Astrocyte of the cerebellum (primary cell): Measurements from ENCODE around the gene LYL1.

ENCODE experiments used
- DNase-seq: peaks from one replicate; pipeline ENCODE4 v3.0.0-alpha.2; 2011; ENCODE audit warnings: low read depth
- H3K4me3 ChIP-seq: 2 replicates; pipeline ENCODE4 v1.5.1; 2011; ENCODE audit warnings: mild to moderate bottlenecking, low read depth, low read length, moderate library complexity
- CTCF ChIP-seq: IDR thresholded peaks from 2 replicates; pipeline ENCODE4 v1.5.1; 2012; ENCODE audit warnings: low read length, low read depth, moderate library complexity, mild to moderate bottlenecking; ENCODE audit errors: missing control alignments
- in situ Hi-C: cut with HindIII; loops from 2 replicates; pipeline ENCODE4 v1.10.0; 2017; ENCODE audit warnings: low sequenced_read_pairs

The LYL1 gene

DNA sequence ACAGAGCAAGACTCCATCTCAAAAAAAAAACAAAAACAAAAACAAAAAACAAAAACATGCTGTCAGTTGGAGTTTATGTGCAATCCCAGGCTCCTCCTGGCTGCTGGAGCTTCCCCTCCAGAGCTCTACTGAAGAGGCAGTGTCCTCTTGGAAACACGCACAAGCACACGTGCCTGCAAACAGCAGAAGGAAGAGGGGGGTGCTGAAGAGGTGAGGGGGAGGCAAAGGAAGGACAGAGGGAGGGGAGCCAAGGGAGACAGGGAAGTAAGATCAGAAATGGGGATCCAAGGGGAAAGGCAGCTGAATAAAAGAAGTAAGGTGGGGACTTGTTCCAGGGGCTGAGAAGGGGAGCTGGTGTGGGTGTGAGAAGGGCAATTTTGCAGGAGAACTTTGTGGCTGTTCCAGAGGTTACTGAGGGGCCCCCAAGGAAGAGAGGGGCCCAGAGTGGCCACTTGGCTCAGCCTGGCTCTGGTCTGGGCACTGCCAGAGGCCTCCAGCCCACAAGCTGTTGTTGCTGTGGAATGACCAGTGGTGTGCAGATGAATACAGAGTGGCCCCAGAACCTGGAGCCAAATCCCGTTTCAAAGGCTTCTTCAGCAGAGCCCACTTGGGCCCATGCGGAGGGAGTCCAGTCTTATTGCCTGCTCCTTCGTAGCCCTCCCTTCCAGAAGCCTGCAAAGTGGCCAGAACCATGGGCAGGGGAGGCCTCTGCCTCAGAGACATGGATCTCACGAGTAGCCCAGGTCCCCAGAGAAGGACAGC lies 34.4 kb downstream of the LYL1 start:
- H3K4me3 ChIP-seq = no peak overlapping the region
- DNase-seq = no peak
- no peak for TF ChIP-seq CTCF
- in situ Hi-C loops = loop anchor here (25.0 kb wide), 1 partner anchor 169 kb away; no protein-coding TSS in a partner anchor

- in situ Hi-C loops = loop anchor here (25.0 kb wide), 1 partner anchor 170 kb away; no protein-coding TSS in a partner anchor
- no peak overlapping the region for H3K4me3 ChIP-seq
- no peak for TF ChIP-seq CTCF
- no peak for DNase-seq
Observed at GRCh38 chr19:13066933-13067807, 35.5 kb downstream of the LYL1 start.

- no peak for DNase-seq
- in situ Hi-C loops = loop anchor here (25.0 kb wide), 1 partner anchor 171 kb away; no protein-coding TSS in a partner anchor
- no peak for TF ChIP-seq CTCF
- H3K4me3 ChIP-seq = no peak overlapping the region
Observed at GRCh38 chr19:13066226-13066625, 36.4 kb downstream of the LYL1 start.

GRCh38 chr19:13064092-13064489 lies 38.6 kb downstream of the LYL1 start:
- in situ Hi-C loops = loop anchor here (5.0 to 25.0 kb wide), 2 partner anchors 37 to 173 kb away; no protein-coding TSS in a partner anchor
- no peak overlapping the region for H3K4me3 ChIP-seq
- DNase-seq = no peak
- no peak for TF ChIP-seq CTCF

- H3K4me3 ChIP-seq = no peak overlapping the region
- in situ Hi-C loops = loop anchor here (5.0 to 25.0 kb wide), 2 partner anchors 36 to 174 kb away; no protein-coding TSS in a partner anchor
- no peak for TF ChIP-seq CTCF
- DNase-seq = no peak
Observed at GRCh38 chr19:13063461-13064091, 39.1 kb downstream of the LYL1 start.

DNA sequence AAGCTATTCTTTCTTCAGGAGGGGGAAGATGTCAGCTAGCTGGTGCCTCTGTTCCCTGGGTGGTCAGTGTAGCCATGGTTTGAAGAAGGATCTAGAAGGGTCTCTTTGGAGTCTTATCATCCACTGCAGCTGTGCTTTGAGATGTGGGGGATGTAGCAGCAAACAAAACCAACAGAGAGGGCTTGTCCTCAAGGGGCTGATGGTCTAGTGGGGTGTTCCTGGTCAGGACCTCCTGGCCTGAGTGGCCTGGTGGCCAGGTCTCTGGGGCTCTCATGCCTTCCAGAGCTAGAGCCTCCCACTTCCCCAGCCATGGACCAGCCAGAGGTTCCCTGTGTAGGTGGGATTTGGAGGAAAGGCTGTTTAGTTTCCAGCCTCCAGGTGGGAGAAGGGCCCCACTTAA lies 40.3 kb downstream of the LYL1 start:
- TF ChIP-seq CTCF = no peak
- DNase-seq = no peak
- H3K4me3 ChIP-seq = no peak overlapping the region
- in situ Hi-C loops = loop anchor here (5.0 to 25.0 kb wide), 2 partner anchors 35 to 175 kb away; no protein-coding TSS in a partner anchor
